ENCODE results near the gene SPATA22.

DNA sequence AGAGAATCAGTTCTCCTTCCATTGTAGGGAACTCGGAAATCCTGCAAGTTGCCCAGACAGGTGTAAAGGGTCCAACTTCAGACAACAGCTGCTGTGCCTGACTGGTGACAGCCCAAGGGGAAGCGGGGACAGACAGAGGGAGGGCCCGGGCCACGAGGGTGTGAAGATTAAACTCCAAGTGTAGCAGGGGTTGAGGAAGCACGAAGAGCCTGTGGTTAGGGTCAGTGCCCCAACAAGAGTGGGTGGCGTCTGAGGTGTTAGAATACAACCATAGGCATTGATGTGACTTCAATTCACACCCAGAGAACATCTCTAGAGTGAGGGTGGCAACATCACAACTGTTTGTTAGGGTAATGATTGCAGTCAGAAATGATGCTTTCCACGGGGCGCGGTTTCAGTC lies 43.3 kb upstream of the SPATA22 start:
- TF ChIP-seq, protein P1, sequence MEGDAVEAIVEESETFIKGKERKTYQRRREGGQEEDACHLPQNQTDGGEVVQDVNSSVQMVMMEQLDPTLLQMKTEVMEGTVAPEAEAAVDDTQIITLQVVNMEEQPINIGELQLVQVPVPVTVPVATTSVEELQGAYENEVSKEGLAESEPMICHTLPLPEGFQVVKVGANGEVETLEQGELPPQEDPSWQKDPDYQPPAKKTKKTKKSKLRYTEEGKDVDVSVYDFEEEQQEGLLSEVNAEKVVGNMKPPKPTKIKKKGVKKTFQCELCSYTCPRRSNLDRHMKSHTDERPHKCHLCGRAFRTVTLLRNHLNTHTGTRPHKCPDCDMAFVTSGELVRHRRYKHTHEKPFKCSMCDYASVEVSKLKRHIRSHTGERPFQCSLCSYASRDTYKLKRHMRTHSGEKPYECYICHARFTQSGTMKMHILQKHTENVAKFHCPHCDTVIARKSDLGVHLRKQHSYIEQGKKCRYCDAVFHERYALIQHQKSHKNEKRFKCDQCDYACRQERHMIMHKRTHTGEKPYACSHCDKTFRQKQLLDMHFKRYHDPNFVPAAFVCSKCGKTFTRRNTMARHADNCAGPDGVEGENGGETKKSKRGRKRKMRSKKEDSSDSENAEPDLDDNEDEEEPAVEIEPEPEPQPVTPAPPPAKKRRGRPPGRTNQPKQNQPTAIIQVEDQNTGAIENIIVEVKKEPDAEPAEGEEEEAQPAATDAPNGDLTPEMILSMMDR (IDR thresholded peaks at IDR 0.05), result no peak
- TF ChIP-seq POLR2A (IDR thresholded peaks at IDR 0.05) (no peak), POLR2AphosphoS5 (IDR thresholded peaks at IDR 0.05) (no peak), EP300 (IDR thresholded peaks at IDR 0.05) (no peak)

Data from gastroesophageal sphincter (tissue), 3 donors.